ENCODE measurements around the gene HOXB4. TPM values are rescaled to one million over a fixed set of nuclear protein-coding genes. Genes with fewer than 3 reads are reported as not detected.

Gene HOXB4
- total RNA-seq, 1 experiment from 2014 or later: not detected

DNA sequence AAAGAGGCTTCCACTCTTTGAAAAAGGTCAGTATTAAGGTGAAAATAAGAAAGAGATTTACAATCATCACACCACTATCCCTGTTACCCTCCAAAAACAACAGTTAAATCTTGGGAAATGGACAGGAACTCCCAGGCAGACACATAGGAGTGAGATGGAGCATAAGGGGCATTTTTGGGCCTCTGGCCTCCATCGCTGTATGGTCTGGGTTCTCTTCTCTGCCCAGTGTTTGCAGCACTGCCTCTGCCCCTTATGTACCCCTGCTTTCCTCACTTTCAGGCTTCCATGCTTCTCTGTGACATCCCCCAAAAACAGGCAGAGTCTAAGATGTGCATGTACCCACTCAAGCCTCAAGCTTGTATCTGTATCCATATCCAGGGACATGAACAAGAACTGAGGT, 32.6 kb downstream of the HOXB4 start:
- Histone ChIP-seq H3K4me1 (ENCODE audit: insufficient read depth, low read length) (peaks cover 3% of the 10 kb centered on the region; the same call in 1 of the 2 replicates), H2BK5ac (ENCODE audit: insufficient read length, low read length) (no peak overlapping the region), H3K56ac (ENCODE audit: insufficient read length, low read depth, low read length) (no peak overlapping the region), H3K79me2 (ENCODE audit: insufficient read depth, low read length) (no peaks in the 10 kb centered on the region), H3K9me3 (ENCODE audit: control insufficient read depth, low read depth, low read length) (no peaks in the 10 kb centered on the region), H2AFZ (ENCODE audit: low read length) (no peak overlapping the region), H4K20me1 (ENCODE audit: control insufficient read depth, insufficient read depth, insufficient read length) (no peaks in the 10 kb centered on the region), H3K79me1 (ENCODE audit: insufficient read depth, low read depth, low read length, poor library complexity, severe bottlenecking) (no peaks in the 10 kb centered on the region), H3T11ph (ENCODE audit: low read length) (no peak overlapping the region), H4K8ac (replicated peaks; ENCODE audit: insufficient read length, low read depth, low read length) (no peak overlapping the region), H4K5ac (ENCODE audit: insufficient read length, low read depth, low read length) (no peak overlapping the region), H2AK5ac (ENCODE audit: insufficient read length, low read length) (no peak overlapping the region), H3K18ac (ENCODE audit: insufficient read length, low read depth, low read length) (no peak overlapping the region), H2BK20ac (ENCODE audit: low read depth, low read length, poor library complexity, severe bottlenecking) (no peak overlapping the region), H3K27ac (ENCODE audit: insufficient read length, low read depth, low read length) (no peak overlapping the region), H3K23me2 (ENCODE audit: insufficient read length, low read depth, low read length, poor library complexity, severe bottlenecking) (peaks cover 6% of the 10 kb centered on the region), H2BK12ac (ENCODE audit: insufficient read length, low read depth, low read length) (no peak overlapping the region), H2BK15ac (ENCODE audit: low read depth, low read length) (no peak overlapping the region), H3K27me3 (ENCODE audit: insufficient read depth, low read length) (peaks cover 92% of the 10 kb centered on the region), H3K23ac (ENCODE audit: insufficient read length, low read depth, low read length) (no peak overlapping the region), H3K9ac (ENCODE audit: extremely low read depth, insufficient read length, low read length) (no peak overlapping the region), H3K14ac (ENCODE audit: insufficient read depth, low read length) (no peak overlapping the region), H3K4ac (ENCODE audit: low read depth, low read length) (no peak overlapping the region), H4K91ac (ENCODE audit: insufficient read length, low read depth, low read length) (no peak overlapping the region), H2BK120ac (ENCODE audit: low read depth, low read length, poor library complexity, severe bottlenecking) (no peak overlapping the region), H3K4me2 (ENCODE audit: insufficient read depth, insufficient read length, low read length) (no peak overlapping the region)
- H3K27ac Mint-ChIP-seq: no peak overlapping the region
- peaks cover 39 to 73% of the 10 kb centered on the region in 2 experiments for H3K4me1 Mint-ChIP-seq
- no peak for TF ChIP-seq CTCF (conservative IDR thresholded peaks at IDR 0.05)
- no peak for DNase-seq
- WGBS (ENCODE audit: extremely low coverage, insufficient read length, low lambda C conversion rate): no CpG with 5 or more reads among the region's 1 CpG
- no peaks in the 10 kb centered on the region; a peak in 1 of 7 replicates for H3K36me3 Mint-ChIP-seq (ENCODE audit: insufficient read depth in 1 of 3, low read depth in 3 of 3)
- H3K4me3 Mint-ChIP-seq: no peak overlapping the region; a peak in 2 of 5 replicates
- peaks cover 1 to 21% of the 10 kb centered on the region in 2 experiments; a peak in 3 of 5 replicates for H3K9me3 Mint-ChIP-seq
- peaks cover 99% of the 10 kb centered on the region for H3K27me3 Mint-ChIP-seq (ENCODE audit: low read depth)

Data from H9 (cell line).